GM21825 (cell line): ENCODE data around the gene CCDC149.

ENCODE experiments used
- ATAC-seq: cut with Tn5 transposase; IDR thresholded peaks from one replicate; pipeline ENCODE4 v1.9.1; 2021; ENCODE audit warnings: mild to moderate bottlenecking, moderate library complexity; ENCODE audit not compliant: unreplicated experiment

Gene CCDC149

DNA sequence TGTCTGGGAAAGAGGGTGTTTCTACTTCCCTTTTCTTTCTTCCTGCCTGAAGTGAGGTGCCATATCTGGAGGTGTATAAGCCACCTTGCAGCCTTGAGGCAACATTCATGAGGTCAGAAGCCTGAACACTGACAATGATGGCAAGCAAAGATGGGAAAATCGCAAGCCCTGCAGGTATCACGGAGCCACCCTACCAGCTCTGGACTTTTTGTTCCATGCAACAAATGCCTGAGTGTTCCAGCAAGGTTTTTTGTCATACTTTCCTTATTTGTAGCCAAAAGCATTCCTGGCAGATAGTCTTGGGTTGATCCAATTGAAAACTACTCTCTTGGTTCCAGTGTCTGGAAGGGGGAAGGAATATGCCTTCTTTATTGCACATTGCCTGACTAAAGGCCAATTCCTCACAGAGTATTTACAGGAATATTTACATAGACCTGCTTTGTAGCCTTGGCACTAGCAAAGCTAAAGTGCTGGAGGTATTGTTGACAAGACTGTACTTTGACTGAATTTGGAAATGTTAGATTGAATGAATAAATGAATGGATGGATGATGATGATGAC lies 131.8 kb downstream of the CCDC149 start:
- ATAC-seq = no peak

DNA sequence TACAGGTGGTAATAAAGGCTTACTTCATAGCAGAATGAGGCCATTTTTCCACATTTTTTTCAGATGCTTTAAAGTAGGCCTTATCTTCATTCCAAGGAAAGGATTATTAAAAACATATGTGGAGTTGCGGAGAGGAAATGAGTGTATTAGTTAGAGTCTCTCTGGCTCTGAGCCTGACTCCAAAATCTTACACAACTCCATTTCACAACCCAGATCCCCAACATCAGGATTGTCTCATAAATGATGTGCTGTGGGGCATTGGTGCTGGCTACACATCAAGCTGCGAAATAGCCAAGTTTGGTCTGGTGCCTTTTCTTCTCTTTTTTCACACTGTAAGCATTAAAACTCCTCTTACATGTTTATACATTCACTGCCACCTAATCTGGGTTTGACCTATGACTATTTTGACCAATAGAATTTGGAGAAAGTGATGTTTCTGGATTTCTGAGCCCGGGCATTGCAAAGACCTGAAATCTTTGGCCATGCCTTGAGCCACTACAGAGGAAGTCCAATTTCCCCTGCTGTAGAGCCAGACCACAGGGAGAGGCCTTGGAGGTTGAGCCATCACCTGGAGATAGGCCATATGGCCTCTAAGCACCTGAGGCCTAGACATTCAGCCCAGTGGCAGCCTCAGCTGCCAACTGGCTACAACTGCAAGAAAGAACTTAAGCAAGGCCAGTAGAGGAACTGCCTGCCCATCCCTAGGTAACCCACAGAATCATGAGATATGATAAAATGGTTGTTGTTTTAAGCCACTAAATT lies 134.2 kb downstream of the CCDC149 start:
- no peak for ATAC-seq

DNA sequence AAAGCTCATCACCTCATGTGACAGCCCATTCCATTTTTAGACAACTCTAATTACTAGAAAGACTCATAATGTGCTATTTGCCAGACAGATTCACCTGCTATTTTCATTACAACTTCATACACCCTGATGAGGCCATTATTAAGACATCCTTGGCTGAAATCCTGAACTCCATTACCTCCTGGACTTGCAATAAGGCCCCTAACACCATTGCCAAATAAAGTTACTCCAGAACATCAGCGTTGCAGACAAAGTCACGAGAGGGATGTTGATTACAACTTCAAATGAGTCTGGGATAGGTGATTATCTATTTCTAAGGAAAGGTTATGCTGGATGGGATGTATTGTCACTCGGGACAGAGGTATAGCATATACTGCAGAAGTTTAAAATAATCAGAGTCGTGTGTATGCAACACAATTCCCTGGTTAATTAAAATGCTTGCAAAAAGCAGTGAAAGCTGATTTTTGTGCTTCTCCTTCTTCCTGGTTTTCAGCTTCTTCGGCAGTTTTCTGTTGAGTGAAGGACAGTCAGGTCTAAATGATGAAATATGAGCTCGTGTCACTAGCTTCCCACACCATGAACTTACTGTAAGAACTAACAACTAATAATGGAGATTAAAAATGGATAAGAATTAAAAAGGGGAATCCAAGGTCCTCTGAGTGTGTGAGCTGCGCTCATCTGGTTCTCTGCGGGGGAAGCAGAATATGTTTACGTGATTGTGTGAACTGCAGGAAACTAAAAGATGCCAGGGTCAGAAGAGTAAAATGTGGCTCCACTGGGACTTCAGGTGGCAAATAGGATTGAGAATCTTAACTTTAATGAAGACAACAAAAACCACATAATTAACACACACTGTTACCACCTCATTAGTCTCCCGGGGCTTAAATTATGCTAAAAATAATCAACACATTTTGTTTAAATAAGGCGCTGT lies 135.0 kb downstream of the CCDC149 start:
- ATAC-seq = no peak

DNA sequence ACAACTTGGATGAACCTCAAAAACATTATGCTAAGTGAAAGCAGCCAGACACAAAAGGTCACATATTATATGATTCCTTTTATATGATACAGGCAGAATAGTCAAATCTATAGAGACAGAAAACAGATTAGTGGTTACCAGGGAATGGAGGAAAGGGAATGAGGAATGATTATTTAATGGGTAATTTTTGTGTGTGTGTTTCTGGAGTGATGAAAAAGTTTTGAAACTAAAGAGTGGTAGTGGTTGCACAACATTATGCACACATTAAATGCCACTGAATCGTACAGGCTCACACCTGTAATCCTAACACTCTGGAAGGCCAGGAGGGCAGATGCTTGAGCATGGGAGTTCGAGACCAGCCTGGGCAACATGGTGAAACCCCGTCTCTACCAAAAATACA lies 137.1 kb downstream of the CCDC149 start:
- ATAC-seq = no peak

DNA sequence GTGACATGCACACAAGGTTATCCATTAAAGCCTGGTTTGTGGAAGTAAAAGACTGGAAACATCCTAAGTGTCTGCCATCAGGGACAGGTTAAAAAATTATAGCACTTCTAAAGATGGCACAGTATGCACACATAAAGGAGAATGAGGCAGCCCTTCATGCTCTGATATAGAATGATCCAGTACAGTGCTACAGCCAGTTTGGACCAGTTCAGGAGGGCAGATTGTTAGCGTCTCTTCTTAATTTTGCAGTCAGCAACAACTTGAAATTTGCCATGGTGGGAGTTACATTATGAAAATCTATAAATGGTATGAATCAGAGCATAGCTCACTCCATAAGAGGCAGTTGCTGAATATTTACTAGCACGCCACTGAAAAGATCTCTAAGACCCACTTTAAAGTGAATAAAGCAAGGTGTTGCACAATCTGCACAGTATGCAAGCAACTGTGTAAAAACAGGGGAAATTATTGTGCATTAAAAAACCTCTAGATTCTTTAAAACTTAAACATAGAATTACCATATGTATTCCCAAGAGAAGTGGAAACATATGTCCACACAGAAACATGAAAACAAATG lies 137.7 kb downstream of the CCDC149 start:
- ATAC-seq = no peak

DNA sequence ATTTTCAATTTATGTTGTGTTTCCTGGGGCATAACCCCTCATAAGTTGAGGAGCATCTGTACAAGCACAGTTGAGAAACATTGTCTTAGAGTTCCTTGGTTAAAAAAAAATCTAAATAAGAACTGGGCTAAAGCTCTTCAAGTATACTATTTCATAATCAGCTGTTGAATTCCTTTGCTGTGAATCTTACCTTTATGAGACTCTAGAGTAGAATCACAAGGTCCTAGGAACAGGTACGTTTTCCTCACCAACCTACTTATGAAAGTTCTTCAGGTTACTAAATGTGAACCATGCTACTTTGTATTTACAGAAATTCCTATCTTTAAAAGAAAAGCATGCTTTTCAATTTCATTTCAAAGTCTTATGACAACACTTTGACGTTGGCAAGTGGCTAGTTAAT lies 138.4 kb downstream of the CCDC149 start:
- no peak for ATAC-seq

DNA sequence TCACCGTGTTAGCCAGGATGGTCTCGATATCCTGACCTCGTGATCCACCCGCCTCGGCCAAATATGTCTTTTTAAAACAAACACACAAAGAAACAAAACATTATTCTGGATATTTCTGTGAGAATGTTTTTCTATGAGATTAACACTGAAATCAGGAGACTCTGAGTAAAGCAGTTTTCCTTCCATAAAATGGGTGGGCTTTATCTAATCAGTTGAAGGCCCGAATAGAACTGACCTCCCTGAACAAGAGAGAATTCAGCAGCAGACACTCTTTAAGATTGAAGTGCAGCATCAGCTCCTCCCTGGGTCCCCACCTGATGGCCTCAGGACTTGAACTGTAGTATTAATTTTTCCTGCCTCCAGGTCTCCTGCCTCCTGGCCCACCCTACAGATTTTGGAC lies 139.9 kb downstream of the CCDC149 start:
- ATAC-seq = no peak

DNA sequence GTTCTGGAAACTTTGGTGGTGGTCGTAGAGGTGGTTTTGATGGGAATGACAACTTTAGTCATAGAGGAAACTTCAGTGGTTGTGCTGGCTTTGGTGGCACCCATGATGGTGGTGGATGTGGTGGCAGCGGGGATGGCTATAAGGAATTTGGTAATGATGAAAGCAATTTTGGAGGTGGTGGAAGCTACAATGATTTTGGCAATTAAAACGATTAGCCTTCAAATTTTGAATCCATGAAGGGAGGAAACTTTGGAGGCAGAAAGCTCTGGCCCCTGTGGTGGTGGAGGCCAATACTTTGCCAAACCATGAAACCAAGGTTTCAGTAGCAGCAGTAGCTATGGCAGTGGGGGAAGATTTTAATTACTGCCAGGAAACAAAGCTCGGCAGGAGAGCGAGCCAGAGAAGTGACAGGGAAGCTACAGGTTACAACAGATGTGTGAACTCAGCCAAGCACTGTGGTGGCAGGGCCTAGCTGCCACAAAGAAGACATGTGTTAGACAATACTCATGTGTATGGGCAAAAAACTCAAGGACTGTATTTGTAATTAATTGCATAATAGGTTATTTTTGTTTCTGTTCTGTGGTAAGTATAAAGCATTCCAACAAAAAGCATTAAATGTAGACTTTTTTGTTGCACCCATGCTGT lies 140.7 kb downstream of the CCDC149 start:
- no peak for ATAC-seq

DNA sequence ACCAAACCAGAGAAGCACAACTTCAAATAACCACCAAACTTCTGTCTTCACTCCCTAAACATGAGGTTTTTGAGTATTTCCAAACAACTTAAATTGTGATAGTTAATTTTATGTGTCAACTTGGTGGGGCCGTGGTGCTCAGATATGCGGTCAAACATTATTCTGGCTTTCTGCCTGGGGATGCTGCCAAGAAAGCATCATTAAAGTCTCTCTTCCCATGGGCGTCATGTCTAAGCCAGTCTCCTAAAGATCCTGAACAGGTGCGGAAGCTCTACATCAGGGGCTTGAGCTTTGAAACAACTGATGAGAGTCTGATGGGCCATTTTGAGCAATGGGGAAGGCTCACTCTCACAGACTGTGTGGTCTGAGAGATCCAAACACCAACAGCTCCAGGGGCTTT lies 141.6 kb downstream of the CCDC149 start:
- no peak for ATAC-seq

DNA sequence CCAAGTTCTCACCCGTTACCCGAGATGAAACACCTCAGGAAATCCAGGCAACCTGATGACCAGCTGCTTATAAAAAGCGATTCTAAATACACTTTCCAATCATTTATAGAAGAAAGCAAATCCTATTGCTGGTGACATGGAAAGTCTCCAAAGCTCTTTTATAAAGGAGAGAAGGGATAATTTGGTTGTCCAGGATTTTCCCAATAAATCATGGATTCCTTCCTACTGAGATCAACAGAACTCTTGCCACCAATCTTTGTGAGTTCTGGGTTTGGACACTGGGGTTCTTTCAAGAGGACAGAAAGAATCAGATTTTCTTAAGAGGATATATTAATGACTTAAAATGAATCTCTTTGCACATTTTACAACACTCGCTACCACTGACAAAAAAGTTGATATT lies 142.2 kb downstream of the CCDC149 start:
- no peak for ATAC-seq

DNA sequence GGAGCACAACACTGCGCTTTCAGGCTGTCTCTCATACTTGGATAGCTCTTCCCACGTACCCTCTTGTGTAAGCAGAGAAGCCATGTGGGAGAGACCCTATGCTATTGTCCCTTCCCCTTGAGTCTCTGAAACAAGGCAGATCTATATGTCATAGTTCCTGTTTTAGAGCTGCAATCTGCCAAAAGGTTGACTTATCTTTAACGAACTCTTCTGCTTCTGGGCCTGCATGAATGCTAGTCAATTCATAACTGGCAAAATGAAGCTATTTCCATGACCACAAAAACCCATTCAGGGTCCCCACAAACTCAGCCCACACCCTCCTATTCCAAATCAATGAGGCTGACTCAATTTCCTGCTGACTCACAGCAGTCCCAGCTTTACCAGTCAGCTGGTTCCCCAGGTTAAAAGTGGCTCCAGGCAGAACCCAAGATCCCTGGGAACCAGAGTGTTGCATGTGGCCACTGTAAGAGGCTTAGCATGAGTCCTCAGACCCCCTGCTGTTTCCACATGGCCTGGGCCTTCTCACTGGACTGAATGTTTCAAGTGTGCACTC lies 142.7 kb downstream of the CCDC149 start:
- ATAC-seq = peak; percentile 68

DNA sequence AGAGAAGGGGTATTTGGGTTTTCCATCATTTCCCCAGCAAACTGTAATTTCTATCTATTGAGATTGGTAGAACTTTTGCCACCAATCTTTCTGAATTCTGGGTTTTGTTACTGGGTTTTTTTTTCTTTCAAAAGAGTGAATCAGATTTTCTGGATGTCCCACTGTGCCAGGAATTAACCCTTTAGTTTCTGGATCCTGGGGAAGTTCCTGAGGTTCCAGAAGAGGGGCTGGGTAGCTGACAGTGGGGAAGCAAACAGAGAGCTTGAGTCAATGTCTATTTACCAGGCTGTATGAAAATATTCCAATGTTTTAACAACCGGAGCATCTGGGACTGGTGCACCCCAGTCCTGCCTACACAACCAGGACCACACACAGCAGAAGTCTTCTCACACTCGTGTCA lies 143.3 kb downstream of the CCDC149 start:
- no peak for ATAC-seq

DNA sequence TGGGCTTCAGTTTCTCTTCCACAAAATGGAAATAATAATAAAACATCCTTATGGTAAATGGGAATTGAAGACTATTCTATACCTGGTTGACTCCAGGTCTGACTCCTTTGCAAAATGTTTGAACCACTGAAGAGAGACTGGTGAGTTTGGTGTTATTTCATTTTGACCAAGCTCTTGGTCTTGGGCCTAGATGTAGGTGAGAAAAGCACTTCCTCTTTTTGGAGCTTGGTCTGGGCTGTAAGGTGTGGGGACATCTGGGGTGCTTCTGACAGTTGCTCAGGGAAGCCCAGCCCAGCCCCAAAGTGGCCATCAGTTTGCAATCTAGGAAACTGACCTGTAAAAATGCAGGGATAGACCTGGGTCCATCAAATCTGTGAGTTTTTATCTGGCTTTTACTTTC lies 144.2 kb downstream of the CCDC149 start:
- peak; percentile 78 for ATAC-seq

DNA sequence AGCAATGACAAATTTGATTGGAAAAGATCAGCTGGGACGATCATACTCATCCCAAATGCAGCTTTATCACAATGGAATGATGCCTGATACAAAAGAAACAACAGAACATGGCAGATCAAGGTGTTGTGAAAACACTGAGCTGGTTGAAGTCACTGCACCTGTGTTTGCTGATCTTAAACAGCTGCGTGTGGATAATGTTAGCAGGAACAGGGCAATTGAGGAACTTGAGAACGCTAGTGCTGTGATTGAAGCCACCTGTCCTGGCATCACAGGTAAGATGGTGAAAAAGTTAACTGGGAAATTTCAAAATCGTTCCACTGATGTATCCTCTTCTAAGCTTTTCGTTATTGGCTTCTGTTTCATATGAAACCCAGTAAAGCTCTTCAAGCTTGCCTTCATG lies 144.8 kb downstream of the CCDC149 start:
- no peak for ATAC-seq

DNA sequence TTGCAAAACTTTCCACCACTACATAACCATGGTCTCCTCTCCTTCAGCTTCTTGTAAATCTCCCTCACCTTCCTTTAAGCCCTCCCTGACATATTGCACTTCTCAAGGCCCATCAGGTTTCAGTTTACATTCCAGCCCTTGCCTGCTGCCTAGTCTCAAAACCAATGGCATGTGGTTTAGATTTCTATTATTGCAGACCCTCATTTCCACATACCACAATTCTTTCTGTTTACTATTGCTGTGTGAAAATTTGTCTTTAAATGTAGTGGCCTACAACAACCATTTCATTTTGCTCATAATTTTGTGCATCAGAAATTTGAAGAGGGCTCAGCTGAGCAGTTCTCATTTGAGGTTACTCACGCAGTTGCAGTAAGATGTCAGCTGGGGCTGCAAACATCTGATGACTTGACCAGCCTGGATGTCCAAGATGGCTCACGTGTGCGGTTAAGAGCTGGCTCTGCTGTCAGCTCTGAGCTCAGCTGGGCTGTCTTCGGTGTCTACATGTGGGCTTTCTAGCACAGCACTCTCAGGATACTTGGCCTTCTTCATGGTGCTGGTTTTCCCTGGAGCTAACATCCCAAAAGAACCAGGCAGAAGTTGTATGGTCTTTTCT lies 147.4 kb downstream of the CCDC149 start:
- ATAC-seq = no peak

DNA sequence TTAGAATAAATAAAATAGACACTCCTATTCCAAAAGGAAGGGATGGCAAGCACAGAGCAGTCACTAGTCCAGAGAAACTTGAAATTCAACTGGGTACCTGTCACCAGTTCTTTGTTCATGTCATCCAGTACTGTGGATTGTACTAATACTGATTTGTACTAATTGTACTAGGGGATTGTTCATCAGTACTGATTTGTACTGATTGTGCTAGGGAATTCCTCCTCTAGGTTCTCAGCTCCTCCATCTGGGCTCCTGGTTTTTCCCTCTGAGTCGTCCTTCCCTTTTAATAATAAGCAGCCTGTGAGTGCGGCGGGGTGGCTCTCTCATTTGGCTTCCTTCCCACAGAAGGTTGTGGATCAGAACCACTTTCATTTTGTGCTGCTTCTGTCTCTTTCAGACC lies 148.5 kb downstream of the CCDC149 start:
- no peak for ATAC-seq

DNA sequence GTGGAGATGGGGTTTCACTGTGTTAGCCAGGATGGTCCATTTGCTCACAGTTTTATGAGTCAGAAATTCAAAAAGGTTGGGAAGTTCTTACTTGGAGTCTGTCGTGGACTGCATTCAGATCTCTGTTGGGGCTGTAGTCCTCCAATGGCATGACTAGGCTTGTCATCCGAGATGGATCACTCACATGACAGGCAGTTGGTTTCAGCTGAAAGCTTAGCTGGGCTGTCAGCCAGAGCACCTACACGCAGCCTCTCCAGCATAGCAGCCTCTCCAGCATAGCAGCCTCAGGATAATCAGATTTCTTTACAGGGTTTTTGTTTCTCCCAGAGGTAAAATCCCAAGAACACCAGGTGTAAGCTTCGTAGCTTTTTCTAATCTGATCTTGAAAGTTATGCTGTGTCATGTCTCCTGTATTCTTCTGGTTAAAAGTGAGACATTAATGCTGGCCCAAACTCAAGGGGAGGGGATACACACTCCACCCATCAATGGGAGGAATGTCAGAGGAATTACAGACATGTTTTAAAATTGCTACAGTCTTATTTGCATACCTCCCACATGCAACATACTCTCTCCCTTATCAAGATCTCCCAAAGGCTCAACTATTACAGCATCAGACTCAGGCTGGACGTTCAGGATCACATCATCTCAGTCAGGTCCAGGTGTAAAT lies 149.1 kb downstream of the CCDC149 start:
- no peak for ATAC-seq
